HL-60/S4 (cell line): Measurements from ENCODE around the gene COL15A1.

Experiments used
- in situ Hi-C: fragments of 300-500 bp; cut with MboI; formaldehyde crosslinking; loops from 2 replicates; pipeline ENCODE4 v1.14.3; 2022; ENCODE audit warnings: low sequenced_read_pairs

COL15A1 gene

GRCh38 chr9:99103054-99103895 lies 159.6 kb downstream of the COL15A1 start:
- in situ Hi-C loops: no loop called here

- in situ Hi-C loops: no loop called here
Observed at GRCh38 chr9:99103901-99104458, 160.3 kb downstream of the COL15A1 start.

- in situ Hi-C loops: no loop called here
Observed at GRCh38 chr9:99104459-99105151, 160.9 kb downstream of the COL15A1 start, which contains the start of gene TGFBR1. Gene TGFBR1 (plus strand): TSS chr9:99105113. CDS start chr9:99105206, 93 bp downstream.

DNA sequence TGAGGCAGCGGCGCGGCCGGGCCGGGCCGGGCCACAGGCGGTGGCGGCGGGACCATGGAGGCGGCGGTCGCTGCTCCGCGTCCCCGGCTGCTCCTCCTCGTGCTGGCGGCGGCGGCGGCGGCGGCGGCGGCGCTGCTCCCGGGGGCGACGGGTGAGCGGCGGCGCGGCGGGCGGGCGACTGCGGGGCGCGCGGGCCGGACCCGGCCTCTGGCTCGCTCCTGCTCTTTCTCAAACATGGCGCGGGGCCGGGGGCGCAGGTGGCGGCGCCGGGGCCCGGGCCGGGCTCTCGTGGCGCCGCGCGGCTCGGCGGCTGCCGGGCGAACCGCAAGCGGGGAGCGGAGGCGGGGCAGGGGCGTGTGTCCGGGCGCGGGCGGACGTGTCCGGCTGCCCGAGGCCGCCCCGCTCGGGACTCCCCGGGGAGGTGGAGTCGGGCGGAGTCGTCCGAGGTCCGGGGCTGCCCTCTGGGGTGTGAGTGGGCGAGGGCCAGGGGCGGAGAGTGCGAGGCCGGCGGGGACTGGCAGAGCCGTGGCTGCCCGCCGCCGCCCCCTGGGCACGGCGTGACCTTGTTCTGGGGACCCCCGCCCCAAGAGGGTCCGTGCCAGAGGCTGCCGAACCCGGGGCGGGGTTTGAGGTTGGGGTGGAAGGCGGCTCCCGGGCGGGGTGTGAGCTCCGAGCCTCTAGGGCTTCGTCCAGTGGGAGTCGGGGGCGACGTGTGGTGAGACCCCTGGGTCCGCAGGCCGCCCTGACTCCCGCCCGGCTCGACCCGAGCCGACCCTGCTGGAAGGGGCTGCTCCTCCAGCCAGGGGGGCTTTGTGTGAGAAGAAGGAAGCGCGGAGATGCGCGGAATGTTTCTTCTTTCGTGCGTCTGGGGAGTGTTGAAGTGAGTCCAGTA lies 161.7 kb downstream of the COL15A1 start:
- in situ Hi-C loops: no loop called here

GRCh38 chr9:99106044-99106375 lies 162.3 kb downstream of the COL15A1 start:
- in situ Hi-C loops: no loop called here

DNA sequence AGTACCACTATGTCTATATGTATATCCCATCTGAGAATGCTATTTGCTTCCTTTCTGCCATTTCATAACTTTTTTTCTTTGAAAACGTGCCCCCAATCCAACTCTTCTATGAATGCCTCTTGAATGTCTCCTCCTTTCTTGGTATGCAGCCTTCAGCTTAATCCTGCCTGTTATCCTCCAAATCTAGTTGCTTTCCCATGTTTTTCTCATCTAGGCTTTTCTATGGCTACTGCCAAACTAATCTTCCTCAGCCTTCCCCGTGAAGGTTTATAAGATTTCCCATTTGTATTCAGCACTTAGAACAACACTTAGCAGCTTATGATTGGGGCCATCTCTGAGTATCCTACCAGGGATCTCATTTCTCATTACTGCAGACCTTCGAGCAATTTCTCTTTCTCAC lies 163.7 kb downstream of the COL15A1 start:
- in situ Hi-C loops: no loop called here

- in situ Hi-C loops: no loop called here
Observed at GRCh38 chr9:99108131-99108530, 164.4 kb downstream of the COL15A1 start.

DNA sequence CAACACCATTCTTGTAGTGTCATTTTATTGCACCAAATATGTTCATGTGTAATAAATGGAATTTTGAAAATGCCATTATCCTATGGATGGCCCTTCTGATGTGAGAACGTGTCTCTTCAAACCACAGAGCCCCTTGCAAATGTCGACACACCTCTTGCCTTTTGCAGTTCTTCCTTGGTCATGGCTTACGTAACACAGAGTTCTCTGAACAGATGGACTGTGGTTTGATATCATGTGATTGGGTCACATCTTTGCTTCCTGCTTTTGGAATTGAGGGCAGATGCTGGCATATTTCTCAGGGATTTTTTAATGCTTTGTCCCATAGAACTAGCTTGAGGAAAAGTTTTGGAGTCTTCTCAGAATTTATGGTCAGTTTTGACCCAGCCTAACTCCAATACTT lies 165.8 kb downstream of the COL15A1 start:
- in situ Hi-C loops: no loop called here

- in situ Hi-C loops: no loop called here
Observed at GRCh38 chr9:99112750-99113413, 169.2 kb downstream of the COL15A1 start.

- in situ Hi-C loops: no loop called here
Observed at GRCh38 chr9:99113414-99114048, 169.8 kb downstream of the COL15A1 start.

GRCh38 chr9:99114049-99114440 lies 170.3 kb downstream of the COL15A1 start:
- in situ Hi-C loops: no loop called here

- in situ Hi-C loops: no loop called here
Observed at GRCh38 chr9:99114846-99115500, 171.3 kb downstream of the COL15A1 start.

DNA sequence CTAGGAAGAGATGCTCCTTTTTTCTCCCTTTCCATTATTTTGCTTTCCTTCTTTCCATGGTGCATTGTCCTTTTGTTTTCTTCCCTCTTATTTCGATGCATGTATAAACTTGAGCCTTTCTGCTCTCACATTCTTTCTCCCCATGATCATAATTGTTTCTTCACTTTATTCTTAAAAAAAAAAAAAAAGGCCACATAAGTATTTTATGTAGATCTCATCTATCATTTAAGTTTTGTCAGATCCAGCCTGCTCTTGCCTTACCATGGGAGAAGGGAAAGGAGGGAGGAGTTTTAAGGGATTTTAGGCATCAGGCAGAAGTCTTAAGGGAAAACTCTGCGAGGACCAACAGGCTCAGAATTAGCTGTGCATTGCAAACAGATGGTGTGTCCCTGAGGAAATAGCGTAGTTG lies 172.3 kb downstream of the COL15A1 start:
- in situ Hi-C loops: no loop called here

- in situ Hi-C loops: no loop called here
Observed at GRCh38 chr9:99118782-99119466, 175.2 kb downstream of the COL15A1 start.

GRCh38 chr9:99119976-99120655 lies 176.4 kb downstream of the COL15A1 start:
- in situ Hi-C loops: no loop called here
